Stimulated activated CD8-positive, alpha-beta memory T cell treated with anti-CD3 and anti-CD28 coated beads, Interleukin-4, amount 100 ng/mL, for 24 hours (primary cell): ENCODE measurements around the gene PTPRJ.
"Not testable (repeated sequence)": the region's sequence is repeated elsewhere in the genome, so short reads cannot be mapped to it uniquely, and the experiment has no call there.

Source experiments
- DNase-seq: peaks from one replicate; pipeline ENCODE4 v3.0.0-alpha.2; 2020; ENCODE audit warnings: low read depth

PTPRJ gene

DNA sequence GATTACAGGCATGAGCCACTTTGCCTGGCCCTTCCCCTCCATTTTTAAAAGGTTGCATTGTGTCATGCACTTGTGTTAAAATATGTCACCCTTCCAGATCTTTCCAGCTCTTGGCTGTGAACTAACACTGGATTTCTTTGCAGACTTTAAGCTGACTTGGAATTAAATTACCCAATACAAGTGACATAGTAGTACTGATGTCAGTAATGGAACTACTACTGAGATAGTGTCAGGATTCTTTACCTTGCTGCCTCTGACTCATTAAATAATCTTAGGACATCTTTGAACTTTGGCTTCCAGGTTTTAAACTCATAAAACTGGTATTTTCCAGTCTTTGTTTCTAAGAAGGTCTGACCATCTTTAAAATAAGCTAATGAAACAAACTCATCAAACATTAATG, 184.5 kb downstream of the PTPRJ start:
- DNase-seq, result no peak

DNA sequence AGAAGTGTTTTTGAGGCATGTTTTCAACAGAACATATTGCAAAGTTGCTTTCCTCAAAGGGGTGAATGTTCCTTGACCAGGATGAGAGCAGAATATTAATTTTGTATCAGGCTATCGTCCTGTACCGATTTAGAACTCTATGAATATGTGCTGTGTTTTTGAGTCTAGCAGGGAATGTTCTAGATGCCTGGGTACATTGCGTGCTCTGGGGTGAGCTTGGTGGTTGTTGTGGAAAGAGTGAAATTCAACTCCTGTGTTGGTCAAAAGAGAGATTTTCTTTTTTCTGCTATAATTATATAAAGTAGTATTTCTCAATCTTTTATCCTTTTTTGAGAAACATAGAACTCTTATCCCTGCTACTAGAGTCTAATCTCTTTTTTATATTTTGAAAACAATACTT, 185.1 kb downstream of the PTPRJ start:
- DNase-seq, result no peak

- DNase-seq, result no peak
These were observed 187.0 kb downstream of the PTPRJ start for GRCh38 chr11:48167380-48167779.

DNA sequence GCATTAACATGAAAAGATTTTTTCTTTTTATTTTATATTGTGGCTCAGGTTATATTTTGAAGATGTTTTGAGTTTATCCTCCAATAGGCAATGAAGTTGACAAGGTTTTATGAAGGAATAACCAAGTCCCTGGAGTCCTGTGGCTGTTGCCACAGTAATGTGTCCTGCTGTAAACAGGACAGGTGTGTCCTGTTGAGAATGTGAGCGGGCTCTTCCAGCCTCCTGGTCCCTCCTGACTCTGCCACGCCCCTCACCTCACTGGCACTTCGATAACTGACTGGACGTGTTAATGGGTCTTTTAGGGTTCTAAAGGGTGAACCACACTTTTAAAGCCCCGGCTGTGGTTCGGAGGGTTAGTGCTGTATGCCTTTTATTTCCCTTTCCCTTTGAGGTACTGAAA, 188.5 kb downstream of the PTPRJ start:
- no peak for DNase-seq

- DNase-seq, result no peak
These were observed 188.9 kb downstream of the PTPRJ start for GRCh38 chr11:48169259-48169658.

- DNase-seq, result no peak
These were observed 189.4 kb downstream of the PTPRJ start for GRCh38 chr11:48169717-48170116.

DNA sequence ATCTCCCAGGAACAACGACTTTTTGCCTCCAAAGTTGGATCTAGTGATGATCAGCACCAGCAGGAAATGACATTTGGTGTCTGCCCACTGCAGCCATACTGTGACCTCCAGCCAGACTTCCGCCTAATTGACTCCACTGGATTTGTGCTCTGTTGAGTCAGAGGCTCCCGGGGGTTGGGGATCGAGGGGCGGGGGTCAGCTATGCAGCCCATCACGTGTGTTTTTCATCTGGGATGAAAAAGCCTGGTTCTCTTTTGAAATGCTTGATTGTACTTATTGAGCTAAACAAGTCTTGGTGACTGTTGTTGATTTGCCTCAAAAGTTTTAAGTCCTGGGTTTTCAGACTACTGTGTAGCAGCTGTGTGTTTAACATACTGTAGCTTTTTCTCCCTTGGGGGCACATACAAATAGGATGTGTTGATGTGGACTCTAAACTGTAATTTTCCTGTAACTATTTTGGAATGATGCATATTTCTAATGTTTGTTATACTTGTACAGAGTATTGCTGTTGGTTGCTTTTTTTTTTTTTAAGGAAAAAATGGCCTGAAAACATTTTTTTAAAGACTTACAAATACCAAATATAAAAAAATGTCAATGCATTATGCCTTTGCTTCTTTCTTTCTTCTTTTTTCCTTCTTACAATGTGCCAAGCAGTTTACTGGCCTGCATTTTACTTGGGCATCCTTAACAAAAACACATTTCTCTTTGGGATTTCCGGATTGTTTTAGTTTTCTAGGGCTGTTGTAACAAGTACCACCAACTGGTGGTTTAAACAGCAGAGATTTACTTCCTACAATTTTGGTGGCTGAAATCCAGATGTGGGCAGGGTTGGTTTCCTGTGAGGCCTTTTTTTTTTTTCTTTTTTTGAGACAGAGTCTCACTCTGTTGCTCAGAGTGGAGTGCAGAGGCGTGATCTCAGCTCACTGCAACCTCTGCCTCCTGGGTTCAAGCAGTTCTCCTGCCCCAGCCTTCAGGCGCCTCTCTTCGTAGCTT, 190.2 kb downstream of the PTPRJ start:
- no peak for DNase-seq

- peak; percentile 33 for DNase-seq
These were observed 192.7 kb downstream of the PTPRJ start for GRCh38 chr11:48172818-48173609.

- DNase-seq, result no peak
These were observed 197.3 kb downstream of the PTPRJ start for GRCh38 chr11:48177661-48178060.

- DNase-seq, result no peak
These were observed 200.3 kb downstream of the PTPRJ start for GRCh38 chr11:48180627-48181026.

GRCh38 chr11:48182860-48183526, 202.6 kb downstream of the PTPRJ start:
- no peak for DNase-seq

DNA sequence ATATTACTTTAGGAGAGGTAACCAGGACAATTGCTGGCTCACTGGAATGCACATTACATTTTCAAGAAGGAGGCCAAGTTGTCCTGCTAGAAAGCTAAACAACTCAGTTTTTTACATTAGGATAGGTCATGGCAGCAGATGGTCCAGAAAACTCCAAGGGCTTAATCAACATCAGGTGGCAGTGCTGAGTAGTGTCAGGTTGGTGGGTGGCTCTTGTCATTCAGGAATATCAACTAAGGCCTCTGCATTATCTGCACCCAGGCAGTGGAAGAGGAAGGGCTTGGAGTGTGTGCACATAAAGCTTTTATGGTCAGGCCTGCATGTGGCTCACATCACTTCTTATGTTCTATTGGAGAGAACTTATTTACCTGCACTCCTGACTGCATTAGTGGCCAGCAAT, 204.1 kb downstream of the PTPRJ start:
- no peak for DNase-seq

- DNase-seq, result not testable (repeated sequence)
These were observed 210.7 kb downstream of the PTPRJ start for GRCh38 chr11:48190906-48191654.

DNA sequence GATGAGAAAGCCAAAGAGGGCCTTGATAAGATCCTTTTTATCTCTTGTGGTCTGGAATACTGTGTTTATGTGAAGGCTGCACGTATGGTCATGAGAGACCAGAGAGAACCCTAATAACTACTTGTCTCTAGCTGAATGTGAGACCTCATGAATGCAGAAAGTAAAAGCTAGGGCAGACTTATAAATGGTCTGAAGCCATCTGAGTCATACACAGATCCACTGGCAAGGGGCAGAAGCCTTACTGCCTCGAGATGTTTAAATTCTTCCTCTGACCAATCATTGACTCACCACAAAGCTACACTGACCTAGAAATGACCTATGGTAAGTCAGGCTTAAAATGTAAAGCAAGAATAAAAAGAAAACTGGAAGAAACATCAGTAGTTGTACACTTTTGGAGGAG, 213.5 kb downstream of the PTPRJ start:
- DNase-seq, result no peak

GRCh38 chr11:48207881-48208280, 227.5 kb downstream of the PTPRJ start:
- DNase-seq, result no peak

DNA sequence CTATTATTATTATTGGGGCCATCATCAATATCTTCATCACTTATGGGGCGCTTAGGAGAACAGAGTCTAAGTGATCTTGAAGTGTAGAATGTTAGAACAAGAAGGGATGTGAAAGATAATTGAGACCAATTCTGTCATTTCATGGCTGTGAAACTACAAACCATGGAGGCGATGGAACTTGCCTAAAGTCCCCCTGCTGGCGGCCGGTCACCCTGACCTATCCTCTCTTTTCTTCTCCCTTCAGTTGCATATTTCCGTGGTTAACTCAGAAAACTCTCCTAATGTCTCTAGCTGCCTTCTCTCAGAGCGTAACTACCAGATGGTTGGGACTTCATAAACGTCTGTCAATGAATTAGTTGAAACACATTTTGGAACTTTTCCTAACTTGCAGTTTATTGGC, 229.7 kb downstream of the PTPRJ start:
- DNase-seq, result no peak

DNA sequence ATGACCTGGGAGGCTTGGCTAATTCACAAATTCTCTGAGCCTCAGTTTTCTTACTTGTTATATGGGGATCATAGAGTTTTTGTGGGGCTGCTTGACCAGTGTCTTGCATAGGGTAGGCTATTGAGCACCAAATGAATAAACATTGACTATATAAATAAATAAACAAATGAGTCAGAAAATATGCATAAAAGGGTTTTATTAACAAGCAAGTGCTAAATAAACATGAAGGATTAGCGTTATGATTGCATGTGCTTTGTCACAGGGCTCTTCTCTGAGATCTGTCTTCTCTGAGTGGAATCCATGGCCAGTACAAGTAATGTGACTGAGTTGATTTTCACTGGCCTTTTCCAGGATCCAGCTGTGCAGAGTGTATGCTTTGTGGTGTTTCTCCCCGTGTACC, 236.2 kb downstream of the PTPRJ start, which contains the start of gene OR4B1:
Gene OR4B1 (plus strand): TSS at position 301 of the 400 bp plus-strand sequence. CDS start 0 bp downstream, at position 301.
- DNase-seq, result no peak
